Germinal center (tissue), 1 donor: Measurements from ENCODE around the gene MPC1L.
A peak's percentile ranks its signal among the peaks of the same experiment; 100 is the strongest.
"Not testable (repeated sequence)": the region's sequence is repeated elsewhere in the genome, so short reads cannot be mapped to it uniquely, and the experiment has no call there.

Experiments used
- DNase-seq: peaks from one replicate; pipeline ENCODE4 v3.0.0; 2012; ENCODE audit warnings: mixed read lengths, low spot score

Gene MPC1L

DNA sequence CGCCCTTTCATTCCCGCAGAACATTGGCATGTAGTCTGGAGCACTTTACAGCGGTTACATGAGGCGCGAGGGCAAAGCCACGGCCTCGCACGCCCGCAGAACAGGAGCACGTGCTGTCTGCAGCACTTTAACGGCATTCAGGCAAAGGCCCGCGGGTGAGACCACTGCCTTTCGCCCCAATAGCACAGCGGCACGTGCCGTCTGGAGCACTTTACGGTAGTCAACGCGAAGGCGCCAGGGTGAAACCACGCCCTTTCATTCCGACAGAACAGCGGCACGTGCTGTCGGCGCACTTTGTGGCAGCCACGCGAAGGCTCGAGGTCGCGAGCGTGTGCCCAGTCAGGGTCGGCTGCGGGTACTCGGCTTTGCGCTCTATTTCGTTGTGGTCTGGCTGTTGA is at the start of gene MPC1L:
MPC1L (plus strand) TSS at position 290 of the 398 bp plus-strand sequence. CDS start 138 bp downstream, outside the sequence.
- no peak for DNase-seq

DNA sequence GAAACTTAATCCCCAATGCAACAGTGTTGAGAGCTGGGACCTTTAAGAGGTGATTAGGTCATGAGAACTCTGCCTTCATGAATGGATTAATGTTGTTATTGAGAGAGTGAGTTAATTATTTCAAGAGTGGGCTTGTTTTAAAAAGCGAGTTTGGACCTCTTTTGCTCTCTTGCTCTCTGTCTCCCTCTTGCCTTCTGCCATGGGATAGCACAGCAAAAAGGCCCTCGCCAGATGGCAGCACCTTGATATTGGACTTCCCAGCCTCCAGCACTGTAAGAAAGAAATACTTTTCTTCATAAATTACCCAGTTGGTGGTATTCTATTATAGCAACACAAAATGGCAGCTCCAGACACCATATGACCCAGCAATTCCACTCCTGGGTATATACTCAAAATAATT is 49.5 kb upstream of the MPC1L start:
- no peak for DNase-seq

DNA sequence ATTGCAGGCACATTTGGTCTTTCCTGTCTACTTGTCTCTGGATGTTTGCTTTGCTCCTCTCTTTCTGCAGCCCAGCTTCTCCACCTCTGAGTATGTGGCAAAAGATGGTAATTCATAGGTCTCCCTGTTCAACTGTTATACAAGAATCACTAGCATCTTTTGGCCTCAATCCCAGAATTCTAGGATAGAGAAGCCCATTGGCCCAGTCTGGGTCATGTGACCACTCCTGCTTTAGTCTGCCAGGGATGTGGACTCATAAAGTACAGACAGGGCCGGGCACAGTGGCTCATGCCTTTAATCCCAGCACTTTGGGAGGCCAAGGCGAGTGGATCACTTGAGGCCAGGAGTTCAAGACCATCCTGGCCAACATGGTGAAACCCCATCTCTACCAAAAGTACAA is 47.8 kb upstream of the MPC1L start:
- not testable (repeated sequence) for DNase-seq

DNA sequence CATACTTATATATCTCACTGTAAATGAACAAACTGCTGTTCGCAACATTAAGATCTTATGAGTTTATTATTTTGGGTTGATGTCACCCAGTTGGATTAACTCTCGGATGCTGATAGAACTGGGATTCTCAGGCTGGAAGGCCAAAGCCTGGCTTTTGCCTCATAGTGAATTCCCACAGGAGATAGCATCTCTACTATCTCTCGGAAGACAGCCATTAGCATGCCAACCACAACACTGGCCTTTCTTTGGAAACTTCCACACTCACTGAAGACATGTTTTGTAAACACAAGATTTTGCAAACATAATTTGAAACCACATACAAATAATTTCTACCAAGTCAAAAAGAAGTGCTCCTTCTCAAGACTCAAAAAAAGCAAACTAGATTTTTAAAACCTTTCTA is 46.9 kb upstream of the MPC1L start:
- no peak for DNase-seq

DNA sequence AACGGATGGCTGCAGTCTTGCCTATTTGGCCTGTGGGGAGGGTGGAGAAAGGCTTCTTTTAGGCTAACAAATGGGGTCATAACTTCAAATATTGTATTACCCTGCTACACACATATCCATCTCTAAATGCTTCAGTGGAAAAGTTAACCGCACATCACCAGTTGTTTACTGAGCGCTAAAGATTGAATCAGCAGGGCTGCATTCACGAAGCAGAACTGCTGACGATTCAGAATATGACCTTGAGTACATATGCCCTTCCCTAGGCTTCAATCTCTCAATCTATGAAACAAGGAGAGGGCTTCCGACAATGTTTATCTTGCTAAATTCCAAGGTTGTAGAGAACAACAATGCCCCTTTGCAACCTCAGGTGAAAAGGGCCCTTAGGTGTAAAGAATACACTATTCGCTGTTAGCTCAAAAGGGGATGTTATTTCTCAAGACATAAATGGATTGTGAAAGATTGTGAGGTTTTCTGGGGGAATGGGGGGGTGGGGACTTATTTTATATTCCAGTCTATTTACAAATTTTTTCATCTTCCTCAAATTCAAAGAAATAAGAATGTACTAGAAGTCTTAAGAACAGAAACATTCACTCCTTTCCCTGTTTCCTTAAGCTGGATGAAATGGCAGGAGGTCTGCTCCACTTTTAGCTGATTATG is 45.1 kb upstream of the MPC1L start:
- no peak for DNase-seq

DNA sequence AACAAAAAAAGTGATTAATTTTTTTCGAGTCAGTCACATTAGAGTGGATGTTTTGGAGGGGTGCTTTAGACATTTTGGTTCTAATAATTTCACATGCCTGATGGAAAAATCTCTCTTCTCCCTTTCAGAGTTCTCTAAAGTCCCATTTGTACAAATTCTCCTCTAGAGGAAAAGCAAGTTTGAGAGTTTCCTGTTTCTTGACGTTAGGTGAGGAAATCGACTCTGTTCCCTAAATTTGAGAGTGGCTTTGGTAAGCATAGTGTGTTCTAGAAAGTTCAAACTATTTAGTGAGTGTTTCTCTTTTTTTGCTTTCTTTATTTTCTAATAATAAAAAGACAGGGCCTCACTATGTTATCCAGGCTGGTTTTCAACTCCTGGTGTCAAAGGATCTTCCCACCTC is 44.1 kb upstream of the MPC1L start:
- no peak for DNase-seq

DNA sequence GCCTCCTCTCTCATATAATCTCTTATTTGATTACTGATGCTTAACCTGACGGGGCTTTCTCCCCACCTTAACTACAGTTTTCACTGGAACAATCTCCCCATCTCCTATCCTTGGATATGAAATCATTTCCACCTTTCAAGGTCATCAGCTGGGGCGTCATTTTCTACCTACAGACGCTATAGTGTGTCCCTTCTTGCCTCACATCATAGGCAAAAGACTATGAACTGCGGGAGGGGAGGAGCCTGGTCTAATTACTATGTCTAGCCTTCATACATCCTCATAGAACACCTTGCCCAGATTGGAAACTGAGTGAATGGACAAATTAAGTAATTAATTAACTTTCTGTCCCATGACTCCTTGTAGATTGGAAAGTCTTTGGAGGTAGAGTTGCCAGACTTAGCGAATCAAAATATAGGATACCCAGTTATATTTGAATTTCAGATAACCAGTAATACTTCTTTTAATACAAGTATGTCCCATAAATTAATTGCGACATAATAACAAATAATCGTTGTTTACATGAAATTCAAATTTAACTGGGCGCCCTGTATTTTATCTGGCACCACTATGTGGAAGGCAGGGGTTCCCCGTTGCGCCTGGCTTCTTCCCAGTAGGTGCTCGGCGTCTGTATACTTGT is 43.2 kb upstream of the MPC1L start:
- no peak for DNase-seq

DNA sequence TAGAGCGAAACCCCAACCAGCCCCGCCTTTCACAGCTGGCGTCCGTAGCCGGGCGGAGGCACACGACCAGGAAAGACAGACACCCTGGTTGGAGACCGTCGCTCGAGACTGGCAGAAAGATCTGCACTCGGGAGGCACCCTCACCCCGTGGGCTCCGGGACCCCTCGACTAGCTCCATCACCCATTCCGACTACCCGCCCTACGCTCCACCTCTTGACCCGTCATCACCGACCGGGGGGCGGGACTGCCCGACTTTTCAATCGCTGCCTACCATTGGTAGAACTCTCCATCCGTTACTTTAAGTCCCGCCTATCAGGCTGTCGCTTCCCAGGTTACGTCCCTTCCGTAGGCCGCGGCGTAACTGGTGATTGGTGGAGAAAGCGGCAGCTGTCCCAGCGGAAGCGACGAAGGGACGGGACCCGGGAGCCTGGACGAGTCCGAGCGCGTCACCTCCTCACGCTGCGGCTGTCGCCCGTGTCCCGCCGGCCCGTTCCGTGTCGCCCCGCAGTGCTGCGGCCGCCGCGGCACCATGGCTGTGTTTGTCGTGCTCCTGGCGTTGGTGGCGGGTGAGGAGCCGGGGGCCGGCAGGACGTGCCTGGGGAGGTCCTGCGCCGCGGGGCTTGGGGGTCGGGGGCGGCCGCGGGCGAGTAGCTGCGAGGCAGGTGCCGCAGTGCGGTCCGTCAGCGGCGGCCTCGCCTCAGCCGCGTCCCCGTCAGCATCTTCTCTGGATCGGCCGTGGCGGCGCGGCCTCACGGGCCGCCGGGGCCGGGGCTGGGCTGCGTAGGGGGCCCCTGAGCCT is 42.5 kb upstream of the MPC1L start, which contains the start of gene ATP6AP2:
ATP6AP2 (plus strand) TSS at position 434 of the 799 bp plus-strand sequence; CDS start at position 530, 96 bp downstream.
- peak; percentile 90 for DNase-seq

DNA sequence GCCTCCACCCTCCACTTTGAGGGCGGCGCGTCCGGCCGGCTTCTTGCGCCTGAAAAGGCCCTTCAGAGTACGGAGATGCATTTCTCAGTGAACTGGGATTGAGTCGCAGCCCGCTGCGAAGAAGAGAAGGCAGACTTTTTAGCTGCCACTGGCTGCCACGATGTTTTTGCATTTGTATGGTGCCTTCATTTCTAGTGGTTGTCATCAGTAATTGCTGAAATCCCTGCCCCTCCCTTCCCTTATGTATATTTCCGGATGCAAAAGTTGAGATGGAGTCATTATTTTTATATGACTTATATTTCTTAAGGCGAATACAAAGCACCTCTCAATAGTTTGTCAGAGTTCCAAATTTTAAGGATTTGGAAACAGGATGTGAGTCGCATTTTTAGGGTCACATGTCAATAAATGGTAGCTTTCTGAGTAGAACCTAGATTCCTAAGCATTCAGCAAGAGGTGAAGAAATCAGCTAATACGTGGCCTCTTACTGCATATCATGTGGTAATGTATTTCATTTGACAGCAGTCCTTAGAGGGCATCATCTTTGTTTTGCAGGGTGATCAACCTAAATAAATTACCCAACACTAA is 41.8 kb upstream of the MPC1L start:
- peak; percentile 6 for DNase-seq

DNA sequence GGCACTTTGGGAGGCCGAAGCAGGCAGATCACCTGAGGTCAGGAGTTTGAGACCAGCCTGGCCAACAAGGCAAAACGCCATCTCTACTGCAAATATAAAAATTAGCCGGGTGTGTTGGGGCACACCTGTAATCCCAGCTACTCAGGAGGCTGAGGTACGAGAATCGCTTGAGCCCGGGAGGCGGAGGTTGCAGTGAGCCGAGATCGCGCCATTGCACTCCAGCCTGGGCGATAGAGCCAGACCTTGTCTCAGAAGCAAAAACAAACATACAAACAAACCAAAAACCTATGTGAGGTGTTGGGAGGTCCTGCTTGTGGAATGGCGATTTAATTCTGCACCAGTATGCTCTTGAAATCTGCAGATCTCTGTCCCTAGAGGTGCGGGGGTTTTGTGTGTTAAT is 41.0 kb upstream of the MPC1L start:
- not testable (repeated sequence) for DNase-seq

DNA sequence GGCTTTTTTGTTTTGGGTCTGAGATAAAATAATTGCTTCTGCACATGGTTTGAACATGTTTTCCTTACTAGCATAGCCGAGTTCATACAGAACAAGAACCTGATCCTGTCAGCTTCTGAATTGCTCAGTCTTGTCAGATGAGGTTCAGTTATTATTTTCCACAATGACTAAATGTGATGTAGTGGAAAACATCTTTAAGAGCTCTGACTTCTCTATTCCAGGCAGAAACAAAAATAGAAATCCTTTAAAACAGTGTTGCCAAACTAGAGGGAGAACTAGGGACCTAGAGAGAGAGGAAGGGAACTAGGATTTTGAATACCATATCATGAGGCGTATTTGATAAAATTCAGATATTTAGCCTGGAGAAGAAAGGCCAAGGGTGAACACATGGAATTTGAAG is 40.4 kb upstream of the MPC1L start:
- DNase-seq = no peak

DNA sequence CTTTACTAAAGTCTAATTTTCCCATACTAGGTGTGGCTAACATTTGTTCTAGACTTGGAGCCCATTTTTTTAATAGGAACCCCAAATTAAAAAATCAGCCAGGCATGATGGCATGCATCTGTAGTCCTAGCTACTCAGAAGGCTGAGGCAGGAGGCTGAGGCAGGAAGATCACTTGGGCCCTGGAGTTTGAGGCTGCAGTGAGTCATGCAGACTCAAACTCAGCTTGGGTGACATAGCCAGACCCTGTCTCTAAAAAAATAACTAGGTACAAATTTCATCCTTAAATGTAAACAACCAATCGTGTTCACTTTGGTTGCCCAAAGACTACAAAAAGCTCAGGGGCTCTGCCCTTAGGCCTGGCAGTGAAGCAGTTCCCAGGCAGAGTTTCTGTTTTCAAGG is 35.6 kb upstream of the MPC1L start:
- not testable (repeated sequence) for DNase-seq

DNA sequence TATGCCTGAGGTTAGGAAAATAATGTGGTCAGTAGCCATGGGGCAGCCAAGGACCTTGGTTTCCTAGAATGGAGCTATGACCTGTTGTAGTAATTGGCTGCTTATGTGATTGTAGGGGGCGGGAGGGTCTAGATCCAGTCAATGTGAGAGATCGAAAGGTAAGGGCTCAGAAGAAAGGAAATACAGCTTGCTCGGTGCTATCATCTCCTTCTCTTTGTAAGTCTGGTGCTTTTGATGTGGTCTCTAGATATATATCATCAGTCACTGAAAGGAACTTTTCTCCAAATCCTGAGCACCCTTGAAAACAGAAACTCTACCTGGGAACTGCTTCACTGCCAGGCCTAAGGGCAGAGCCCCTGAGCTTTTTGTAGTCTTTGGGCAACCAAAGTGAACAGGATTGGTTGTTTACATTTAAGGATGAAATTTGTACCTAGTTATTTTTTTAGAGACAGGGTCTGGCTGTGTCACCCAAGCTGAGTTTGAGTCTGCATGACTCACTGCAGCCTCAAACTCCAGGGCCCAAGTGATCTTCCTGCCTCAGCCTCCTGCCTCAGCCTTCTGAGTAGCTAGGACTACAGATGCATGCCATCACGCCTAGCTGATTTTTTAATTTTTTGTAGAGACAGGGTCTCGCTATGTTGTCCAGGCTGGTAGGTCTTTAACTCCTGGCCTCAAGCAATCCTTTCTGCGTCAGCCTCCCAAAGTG is 33.5 kb upstream of the MPC1L start:
- DNase-seq = not testable (repeated sequence)

DNA sequence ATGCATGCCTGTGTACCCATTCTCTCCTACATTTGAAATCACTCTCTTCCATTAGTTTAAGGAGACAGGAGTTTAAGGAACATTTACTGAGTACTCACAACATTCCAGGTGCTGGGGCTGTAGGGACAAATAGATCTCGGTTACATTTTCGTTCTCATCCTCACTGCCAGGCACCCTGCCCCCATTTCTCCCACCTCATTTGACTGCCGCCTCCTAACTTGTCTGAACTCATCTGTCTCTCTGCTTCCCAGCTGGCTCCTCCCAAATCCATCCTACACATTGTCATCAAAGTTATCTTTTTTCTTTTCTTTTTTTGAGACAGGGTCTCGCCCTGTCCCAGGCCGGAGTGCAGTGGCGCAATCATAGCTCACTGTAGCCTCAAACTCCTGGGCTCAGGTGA is 19.8 kb upstream of the MPC1L start:
- DNase-seq = no peak

DNA sequence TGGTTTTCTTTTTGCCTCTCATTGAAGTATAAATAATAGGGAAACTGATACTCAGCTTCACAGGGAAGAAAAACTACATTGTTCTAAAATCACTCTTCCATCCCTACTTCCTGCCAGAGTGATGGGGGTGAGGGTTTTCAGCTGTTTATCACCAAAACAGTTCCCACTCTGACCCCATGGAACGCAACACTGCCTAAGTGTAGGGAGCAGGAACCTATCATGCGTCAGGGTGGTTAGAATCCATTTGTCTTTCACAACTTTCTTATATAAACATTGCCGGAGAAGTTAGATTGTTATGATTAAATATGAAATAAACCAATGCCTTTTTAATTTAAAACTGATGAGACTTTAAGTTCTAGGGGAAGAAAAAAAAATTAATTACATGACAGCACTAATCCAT is 15.8 kb upstream of the MPC1L start:
- no peak for DNase-seq

DNA sequence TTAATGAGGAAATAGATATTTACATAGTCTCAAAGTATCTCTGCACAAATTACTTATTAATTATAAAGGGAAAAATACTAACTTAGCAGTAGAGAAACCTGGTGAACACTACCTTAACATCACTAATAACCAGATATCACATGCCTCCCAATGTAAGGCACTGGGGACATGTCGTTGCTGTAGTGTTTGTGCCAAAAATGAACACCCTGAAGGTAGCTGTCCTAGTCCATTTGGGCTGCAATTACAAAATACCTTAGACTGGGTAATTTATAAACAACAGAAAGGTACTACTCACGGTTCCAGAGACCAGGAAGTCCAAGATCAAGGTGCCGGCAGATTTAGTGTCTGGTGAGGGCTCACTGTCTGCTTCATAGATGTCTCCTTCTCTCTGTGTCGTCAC is 10.7 kb upstream of the MPC1L start:
- no peak for DNase-seq

DNA sequence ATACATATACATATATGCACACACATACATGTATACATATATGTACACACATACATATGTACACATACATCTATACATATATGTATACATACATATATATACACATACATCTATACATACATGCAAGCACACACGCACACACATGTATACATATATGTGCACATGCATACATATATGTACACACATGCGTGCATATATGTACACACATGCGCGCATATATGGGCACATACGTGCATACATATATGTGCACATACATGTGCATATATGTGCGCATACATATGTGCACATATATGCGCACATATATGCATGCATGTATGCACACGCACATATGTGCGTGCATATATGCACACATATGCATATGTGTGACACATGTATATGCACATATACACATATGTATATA is 7.3 kb upstream of the MPC1L start:
- DNase-seq = no peak

DNA sequence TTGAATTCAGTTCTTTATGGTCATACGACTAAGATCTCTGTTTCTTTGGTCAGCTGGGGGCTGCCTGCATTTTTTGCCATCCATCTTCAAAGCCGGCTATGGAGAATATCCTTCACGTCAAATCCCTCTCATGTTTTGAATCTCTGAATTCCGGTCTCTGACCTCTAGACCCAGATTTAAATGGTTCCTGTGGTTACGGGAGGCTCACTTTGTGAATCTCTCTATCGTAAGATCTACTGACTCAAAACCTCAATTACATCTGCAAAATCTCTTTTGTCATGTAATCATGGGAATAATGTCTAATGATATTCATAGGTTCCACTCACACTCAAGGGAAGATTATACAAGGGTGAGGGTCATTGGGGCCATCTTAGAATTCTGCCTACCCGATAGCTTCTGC is 5.7 kb upstream of the MPC1L start:
- no peak for DNase-seq

DNA sequence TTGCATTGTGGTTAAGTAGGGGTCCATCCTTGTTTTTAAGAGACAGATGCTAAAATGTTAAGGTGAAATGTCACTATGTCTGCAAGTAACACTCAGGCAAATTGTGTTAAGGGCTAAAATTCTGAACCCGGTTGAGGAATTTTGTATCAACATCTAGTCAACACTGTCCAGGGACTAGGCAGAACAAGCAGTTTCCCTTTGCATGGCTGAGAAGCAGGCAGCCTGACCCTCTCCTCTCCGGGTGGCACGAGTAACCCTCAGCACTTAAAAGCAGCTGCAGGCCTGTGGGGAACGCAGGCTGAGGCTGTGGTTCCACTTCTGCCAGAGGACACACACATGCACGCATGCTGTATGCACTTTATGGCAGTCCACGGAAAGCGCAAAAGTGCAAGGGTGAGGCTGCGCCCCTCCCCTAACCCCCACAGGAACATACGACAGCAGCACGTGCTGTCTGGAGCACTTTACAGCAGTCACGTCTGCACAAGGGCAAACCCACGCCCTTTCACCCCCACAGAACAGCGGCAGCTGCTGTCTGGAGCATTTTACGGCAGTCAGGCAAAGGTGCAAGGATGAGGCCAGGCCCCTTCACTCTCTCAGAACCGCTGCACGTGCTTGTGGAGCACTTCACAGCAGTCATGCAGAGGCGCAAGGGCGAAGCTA is 619 bp upstream of the MPC1L start:
- DNase-seq = no peak

DNA sequence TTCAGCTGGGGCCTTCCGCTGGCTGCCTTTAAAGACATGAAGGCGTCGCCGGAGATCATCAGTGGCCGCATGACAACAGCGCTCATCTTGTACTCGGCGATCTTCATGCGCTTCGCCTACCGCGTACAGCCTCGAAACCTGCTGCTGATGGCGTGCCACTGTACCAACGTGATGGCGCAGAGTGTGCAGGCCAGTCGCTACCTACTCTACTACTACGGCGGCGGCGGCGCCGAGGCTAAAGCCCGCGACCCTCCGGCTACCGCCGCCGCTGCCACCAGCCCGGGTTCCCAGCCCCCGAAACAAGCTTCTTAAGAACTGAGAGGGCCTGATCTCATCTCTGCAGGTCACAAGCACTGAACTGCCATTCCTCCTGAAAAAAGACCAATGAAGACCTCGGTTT is 437 bp downstream of the MPC1L start:
- no peak for DNase-seq

DNA sequence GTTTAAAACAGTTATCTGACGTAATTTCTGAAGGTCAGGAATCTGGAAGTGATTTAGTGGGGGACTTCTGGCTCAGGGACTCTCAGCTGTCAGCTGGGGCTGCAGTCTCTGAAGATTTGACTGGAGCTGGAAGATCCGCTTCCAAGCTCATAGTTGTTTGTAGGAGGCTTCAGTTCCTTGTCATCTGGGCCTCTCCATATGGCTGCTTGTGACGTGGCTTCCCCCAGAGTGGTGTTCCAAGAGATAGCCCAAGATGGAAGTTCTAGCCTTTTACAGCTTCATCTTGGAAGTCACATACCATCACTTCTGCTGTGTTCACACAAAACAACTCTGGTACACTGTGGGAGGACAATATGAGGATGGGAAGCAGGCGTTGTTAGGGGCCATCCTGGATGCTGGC is 2.1 kb downstream of the MPC1L start:
- DNase-seq = no peak

DNA sequence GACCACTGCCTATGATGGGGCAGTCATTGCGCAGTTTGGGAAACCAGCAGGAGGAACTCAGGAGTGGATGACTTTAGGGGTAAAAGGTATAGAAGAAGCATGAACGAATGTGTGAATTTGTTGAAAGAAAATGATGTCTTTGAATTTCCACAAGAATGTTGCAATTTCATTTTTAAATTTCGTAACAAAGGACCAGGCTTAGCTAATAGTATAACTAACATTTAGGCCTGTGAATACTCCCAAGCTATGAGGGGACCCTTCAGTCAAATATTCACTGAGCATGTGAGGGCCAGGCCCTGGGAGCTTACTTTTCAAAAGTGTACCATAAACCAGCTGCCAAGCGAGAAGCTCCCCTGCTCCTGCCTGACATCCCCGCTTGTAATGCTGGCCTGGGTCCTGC is 5.3 kb downstream of the MPC1L start:
- no peak for DNase-seq
